K562 (cell line): ENCODE data around the gene CLEC4F. TPM values are rescaled to one million over a fixed set of nuclear protein-coding genes. Genes with fewer than 3 reads are reported as not detected.

Experiments
- ATAC-seq: fragments of 200-7000 bp; cut with Tn5 transposase; 3 replicates; pipeline ENCODE4 v1.9.1; 2020; ENCODE audit warnings: moderate library complexity
- BruUV-seq: library from RNA; stranded (reverse); fragments of 400-500 nt; replicated peaks from 2 replicates; lab custom pipeline; 2021; lab: Mats Ljungman, UMichigan
- CTCF ChIA-PET: fragments of 300-600 bp; formaldehyde crosslinking; extraction: SDS; loops from one replicate; lab custom pipeline; 2021; ENCODE audit warnings: low intra/inter-chr PET ratio; lab: Yijun Ruan, JAX
- POLR2A ChIA-PET: fragments of 300-600, 350-650 bp; sonication (Branson Sonifier 250); formaldehyde crosslinking; extraction: SDS; loops from one replicate; lab custom pipeline; 2021; ENCODE audit warnings: antibody characterized with exemption, inconsistent platforms; lab: Yijun Ruan, JAX
- DNase-seq, 4 experiments: peaks; one replicate each; pipeline versions ENCODE4 v3.0.0 to v3.0.0-alpha.2; 2011 to 2018; ENCODE audit warnings: low spot score in 3 of 4, mixed read lengths in 3 of 4; ENCODE audit errors: extremely low read depth in 1 of 4
- FAIRE-seq: peaks from 2 replicates; lab custom pipeline; 2011; peaks lifted over from hg19 to GRCh38; lab: Jason Lieb, UNC
- H2AFZ ChIP-seq: 2 replicates; pipeline ENCODE4 v1.6.0; 2011; ENCODE audit warnings: low read depth, low read length, control low read depth, inconsistent platforms
- H3K27ac ChIP-seq: fragments of 200-600 bp; 3 replicates; pipeline ENCODE4 v1.8.0; 2011; ENCODE audit warnings: low read depth, mild to moderate bottlenecking, control low read depth, inconsistent platforms, low read length, moderate library complexity, mixed read lengths; ENCODE audit errors: extremely low read depth
- H3K27me3 ChIP-seq, 2 experiments: fragments of 300-600 bp in 1 of 2; 2 replicates in 1 of 2; 3 replicates in 1 of 2; pipeline versions ENCODE4 v1.6.0 to v1.8.0; 2011; ENCODE audit warnings: inconsistent platforms in 2 of 2, low read length in 2 of 2, mild to moderate bottlenecking in 1 of 2, mixed read lengths in 1 of 2, moderate library complexity in 1 of 2; ENCODE audit not compliant: control insufficient read depth in 2 of 2, insufficient read depth in 2 of 2
- H3K36me3 ChIP-seq: fragments of 300-600 bp; 3 replicates; pipeline ENCODE4 v1.8.0; 2011; ENCODE audit warnings: mild to moderate bottlenecking, low read length, inconsistent platforms; ENCODE audit not compliant: control insufficient read depth, insufficient read depth
- H3K4me1 ChIP-seq, 2 experiments: fragments of 200-600 bp in 1 of 2; replicated peaks in 1 of 2; 2 replicates in 1 of 2; 3 replicates in 1 of 2; pipeline versions ENCODE4 v1.5.1 to v1.8.0; 2011; ENCODE audit warnings: inconsistent platforms in 2 of 2, low read length in 2 of 2, mild to moderate bottlenecking in 1 of 2, mixed read lengths in 1 of 2, moderate library complexity in 1 of 2; ENCODE audit not compliant: control insufficient read depth in 2 of 2, insufficient read depth in 2 of 2
- H3K4me2 ChIP-seq: 2 replicates; pipeline ENCODE4 v1.6.1; 2011; ENCODE audit warnings: low read length, control low read depth, inconsistent platforms, mixed read lengths; ENCODE audit not compliant: insufficient read depth
- H3K4me3 ChIP-seq: fragments of 200-600 bp; sonication (generic), shearing (Covaris generic); 2 replicates; pipeline ENCODE4 v1.5.1; 2016; ENCODE audit warnings: control low read depth, inconsistent platforms
- H3K79me2 ChIP-seq: fragments of 200-600 bp; 3 replicates; pipeline ENCODE4 v1.8.0; 2011; ENCODE audit warnings: low read length, inconsistent platforms; ENCODE audit not compliant: control insufficient read depth, insufficient read depth
- H3K9ac ChIP-seq, 2 experiments: 2 replicates each; pipeline versions ENCODE4 v1.6.0 to v1.6.1; 2011; ENCODE audit warnings: low read depth in 2 of 2, low read length in 2 of 2, control low read depth in 1 of 2, inconsistent platforms in 1 of 2, mild to moderate bottlenecking in 1 of 2, mixed read lengths in 1 of 2; ENCODE audit not compliant: insufficient read depth in 1 of 2
- H3K9me1 ChIP-seq: one replicate; pipeline ENCODE4 v1.6.0; 2011; ENCODE audit warnings: inconsistent platforms, mild to moderate bottlenecking, low read length, moderate library complexity; ENCODE audit not compliant: control insufficient read depth, insufficient read depth
- H3K9me3 ChIP-seq: replicated peaks from 2 replicates; pipeline ENCODE4 v1.5.1; 2011; ENCODE audit warnings: low read depth, low read length, inconsistent platforms; ENCODE audit not compliant: control insufficient read depth, insufficient read depth
- H4K20me1 ChIP-seq: replicated peaks from 2 replicates; pipeline ENCODE4 v1.6.1; 2011; ENCODE audit warnings: low read length, inconsistent platforms, mixed read lengths; ENCODE audit not compliant: control insufficient read depth, insufficient read depth
- ARID2 ChIP-seq: fragments of 450-650 bp; IDR thresholded peaks from 2 replicates; pipeline ENCODE4 v1.6.1; 2017; ENCODE audit warnings: antibody characterized with exemption, mild to moderate bottlenecking
- FIP1L1 ChIP-seq: fragments of 200-400 bp; formaldehyde crosslinking; IDR thresholded peaks from 2 replicates; pipeline ENCODE4 v1.6.1; 2018; ENCODE audit warnings: mild to moderate bottlenecking, low read depth, low read length; ENCODE audit not compliant: poor library complexity, severe bottlenecking
- HMGN3 ChIP-seq: IDR thresholded peaks from 2 replicates; pipeline ENCODE4 v1.6.1; 2011; ENCODE audit warnings: borderline replicate concordance, low read depth, mild to moderate bottlenecking, mixed read lengths, low read length; ENCODE audit not compliant: insufficient read length; ENCODE audit errors: extremely low read depth
- MCM3 ChIP-seq: fragments of 450-650 bp; IDR thresholded peaks from 2 replicates; pipeline ENCODE4 v1.6.1; 2016
- NR2F6 ChIP-seq: fragments of 450-650 bp; formaldehyde crosslinking; IDR thresholded peaks from 2 replicates; pipeline ENCODE4 v1.4.0; 2020; ENCODE audit warnings: mild to moderate bottlenecking
- PYGO2 ChIP-seq: fragments of 450-650 bp; IDR thresholded peaks from 2 replicates; pipeline ENCODE4 v1.6.1; 2016; ENCODE audit warnings: mild to moderate bottlenecking, missing genetic modification characterization, moderate library complexity, missing compliant biosample characterization
- SMARCA4 ChIP-seq: fragments of 450-650 bp; IDR thresholded peaks from 2 replicates; pipeline ENCODE4 v1.6.1; 2016
- ZC3H11A ChIP-seq: IDR thresholded peaks from 2 replicates; pipeline ENCODE4 v1.6.1; 2012; ENCODE audit warnings: low read depth, low read length, improper control_type of control experiment
- WGBS: fragments of 100-300 bp; shearing (Covaris generic); methylation state at CpG from one replicate; pipeline ENCODE4 v1.1.6; 2016; ENCODE audit warnings: low coverage, mixed read lengths; ENCODE audit not compliant: insufficient coverage; ENCODE audit errors: missing lambda C conversion rate; 5-methylcytosine and 5-hydroxymethylcytosine counted together
- in situ Hi-C: fragments of 300-500 bp; cut with MboI; formaldehyde crosslinking; loops from 4 replicates; pipeline ENCODE4 v1.15.0; 2018; ENCODE audit warnings: inconsistent platforms, mixed read lengths
- intact Hi-C: fragments of 100-400 bp; cut with micrococcal nuclease; formaldehyde crosslinking; loops from 2 replicates; pipeline ENCODE4 v1.14.2; 2022
- polyA plus RNA-seq, 8 experiments: library from polyadenylated mRNA; depleted of rRNA in 4 of 8; stranded (reverse) in 5 of 8; unstranded in 3 of 8; fragments of >200 nt; fragmentation: Nextera tagmentation in 2 of 8; fragmentation: Illumina TruSeq in 1 of 8; extraction: Ambion mirVana in 2 of 8; extraction: Trizol in 1 of 8; gene quantifications; 2 replicates each; pipeline versions ENCODE4 v1.2.1 to v1.2.3, GENCODE V29; 2011 to 2014; ENCODE audit warnings: inconsistent platforms in 1 of 8, missing spikeins in 1 of 8
- total RNA-seq, 7 experiments: library from RNA; depleted of rRNA in 6 of 7; stranded (reverse); fragments of >200 nt in 6 of 7; fragmentation: Illumina TruSeq in 2 of 7; extraction: Trizol in 2 of 7; gene quantifications; 2 replicates each; pipeline versions ENCODE4 v1.2.1 to v1.2.3, GENCODE V29; 2011 to 2021; ENCODE audit warnings: low replicate concordance in 1 of 7
- TF ChIP-seq, protein P1 (sequence below): fragments of 450-650 bp; formaldehyde crosslinking; IDR thresholded peaks from 2 replicates; pipeline ENCODE4 v1.4.0; 2020; ENCODE audit warnings: mild to moderate bottlenecking, moderate library complexity

The CLEC4F gene
- total and polyA plus RNA-seq, 9 of the 15 experiments (the other 6 are each of a cell fraction or from before 2014, with no cell fraction given), result not detected

GRCh38 chr2:70837980-70838925 is 17.9 kb upstream of the CLEC4F start:
- Histone ChIP-seq H3K27ac (no peak overlapping the region), H3K4me2 (no peak overlapping the region), H2AFZ (no peak overlapping the region), H3K4me3 (no peak overlapping the region), H3K79me2 (no peaks in the 10 kb centered on the region), H3K36me3 (no peaks in the 10 kb centered on the region), H4K20me1 (0 out of 2 replicates have a peak, but pooled peaks cover 4% of the 10 kb centered on the region), H3K9me1 (no peaks in the 10 kb centered on the region), H3K9ac (no peak overlapping the region), H3K4me1 (no peaks in the 10 kb centered on the region; a peak in 2 of 5 replicates), H3K9me3 (no peaks in the 10 kb centered on the region), H3K27me3 (peaks cover 11 to 63% of the 10 kb centered on the region in 2 experiments; a peak in 4 of 5 replicates)
- ATAC-seq (no peak), DNase-seq (no peak), FAIRE-seq (no peak)
- in situ Hi-C loops, result no loop called here
- POLR2A ChIA-PET, result no interaction called here
- no TSS peak for BruUV-seq
- intact Hi-C loops, result no loop called here
- 8% methylated on average over 10 of the region's 10 CpGs for WGBS
- CTCF ChIA-PET, result no interaction called here
- TF ChIP-seq HMGN3 (no peak), MCM3 (no peak), NR2F6 (no peak), ARID2 (no peak), ZC3H11A (no peak), PYGO2 (tag) (no peak), SMARCA4 (no peak), FIP1L1 (no peak)
- TF ChIP-seq, protein P1, sequence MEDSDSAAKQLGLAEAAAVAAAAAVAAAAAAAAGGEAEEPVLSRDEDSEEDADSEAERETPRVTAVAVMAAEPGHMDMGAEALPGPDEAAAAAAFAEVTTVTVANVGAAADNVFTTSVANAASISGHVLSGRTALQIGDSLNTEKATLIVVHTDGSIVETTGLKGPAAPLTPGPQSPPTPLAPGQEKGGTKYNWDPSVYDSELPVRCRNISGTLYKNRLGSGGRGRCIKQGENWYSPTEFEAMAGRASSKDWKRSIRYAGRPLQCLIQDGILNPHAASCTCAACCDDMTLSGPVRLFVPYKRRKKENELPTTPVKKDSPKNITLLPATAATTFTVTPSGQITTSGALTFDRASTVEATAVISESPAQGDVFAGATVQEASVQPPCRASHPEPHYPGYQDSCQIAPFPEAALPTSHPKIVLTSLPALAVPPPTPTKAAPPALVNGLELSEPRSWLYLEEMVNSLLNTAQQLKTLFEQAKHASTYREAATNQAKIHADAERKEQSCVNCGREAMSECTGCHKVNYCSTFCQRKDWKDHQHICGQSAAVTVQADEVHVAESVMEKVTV (CRISPR knock-in tag), result no peak
